ENCODE measurements around the gene LASP1.

Gene LASP1

DNA sequence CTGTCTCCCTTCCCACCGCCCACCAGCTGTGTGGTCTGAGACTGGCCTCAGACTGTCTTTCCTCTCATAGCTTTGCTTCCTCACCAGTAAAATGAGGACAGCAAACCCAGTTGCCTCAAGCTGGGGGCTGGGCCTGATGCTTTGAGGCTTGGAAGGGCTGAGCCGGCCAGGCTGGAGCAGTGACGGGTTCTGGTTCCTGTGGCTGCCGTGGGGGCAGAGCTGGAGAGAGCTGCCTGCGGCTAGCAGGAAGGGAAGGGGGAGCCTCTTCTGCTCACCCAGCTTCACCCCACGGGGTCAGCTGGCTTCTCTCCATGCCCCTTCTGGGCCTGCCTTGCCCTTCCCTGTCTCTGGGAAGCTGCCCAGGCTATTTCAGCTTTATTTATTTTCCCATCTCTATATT, 23.7 kb downstream of the LASP1 start:
- Histone ChIP-seq H3K4me1 (ENCODE audit: insufficient read depth, low read length) (peaks cover 35% of the 10 kb centered on the region), H3K4me3 (ENCODE audit: low read depth in 1 of 2, low read length in 2 of 2) (no peak overlapping the region), H3K36me3 (ENCODE audit: insufficient read depth, low read length) (peaks cover 87% of the 10 kb centered on the region), H4K20me1 (ENCODE audit: insufficient read depth, low read length) (peaks cover 16% of the 10 kb centered on the region), H3K9ac (ENCODE audit: low read depth, low read length) (no peak overlapping the region), H3K27ac (ENCODE audit: low read length) (no peak overlapping the region), H3K4me2 (ENCODE audit: insufficient read depth, low read length) (no peak overlapping the region), H3K79me2 (ENCODE audit: insufficient read depth, low read length) (peaks cover 13% of the 10 kb centered on the region), H3K9me3 (ENCODE audit: insufficient read depth, low read length, severe bottlenecking) (no peaks in the 10 kb centered on the region), H2AFZ (ENCODE audit: low read depth, low read length) (no peak overlapping the region), H3K27me3 (ENCODE audit: insufficient read depth, low read length, poor library complexity) (no peaks in the 10 kb centered on the region)
- ATAC-seq (ENCODE audit: insufficient read depth, low read depth) = no peak
- DNase-seq = no peak
- TF ChIP-seq EZH2 (IDR thresholded peaks at IDR 0.05; ENCODE audit: borderline replicate concordance, low read depth, low read length, severe bottlenecking) = no peak
- TF ChIP-seq, protein P1, sequence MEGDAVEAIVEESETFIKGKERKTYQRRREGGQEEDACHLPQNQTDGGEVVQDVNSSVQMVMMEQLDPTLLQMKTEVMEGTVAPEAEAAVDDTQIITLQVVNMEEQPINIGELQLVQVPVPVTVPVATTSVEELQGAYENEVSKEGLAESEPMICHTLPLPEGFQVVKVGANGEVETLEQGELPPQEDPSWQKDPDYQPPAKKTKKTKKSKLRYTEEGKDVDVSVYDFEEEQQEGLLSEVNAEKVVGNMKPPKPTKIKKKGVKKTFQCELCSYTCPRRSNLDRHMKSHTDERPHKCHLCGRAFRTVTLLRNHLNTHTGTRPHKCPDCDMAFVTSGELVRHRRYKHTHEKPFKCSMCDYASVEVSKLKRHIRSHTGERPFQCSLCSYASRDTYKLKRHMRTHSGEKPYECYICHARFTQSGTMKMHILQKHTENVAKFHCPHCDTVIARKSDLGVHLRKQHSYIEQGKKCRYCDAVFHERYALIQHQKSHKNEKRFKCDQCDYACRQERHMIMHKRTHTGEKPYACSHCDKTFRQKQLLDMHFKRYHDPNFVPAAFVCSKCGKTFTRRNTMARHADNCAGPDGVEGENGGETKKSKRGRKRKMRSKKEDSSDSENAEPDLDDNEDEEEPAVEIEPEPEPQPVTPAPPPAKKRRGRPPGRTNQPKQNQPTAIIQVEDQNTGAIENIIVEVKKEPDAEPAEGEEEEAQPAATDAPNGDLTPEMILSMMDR (IDR thresholded peaks at IDR 0.05; ENCODE audit: borderline replicate concordance, extremely low read depth, low read length, poor library complexity, severe bottlenecking) = no peak

DNA sequence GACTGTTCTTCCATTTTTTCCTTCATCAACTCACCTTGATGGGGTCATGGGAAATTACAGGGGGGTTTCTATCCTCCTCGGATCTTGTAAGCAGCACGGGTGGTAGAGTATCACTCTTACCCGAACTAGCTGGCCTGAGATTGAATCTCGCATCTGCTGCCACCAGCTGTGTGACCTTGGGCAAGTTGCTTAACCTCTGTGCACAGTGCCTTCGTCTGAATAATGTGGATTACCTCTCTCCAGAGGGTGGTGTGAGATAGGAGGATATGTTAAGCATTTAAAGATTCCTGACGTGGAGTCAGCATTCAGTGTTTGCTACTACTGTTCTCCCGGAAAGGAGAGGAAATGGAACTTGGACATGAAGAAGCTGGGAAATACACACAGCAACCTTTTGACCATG, 24.4 kb downstream of the LASP1 start:
- Histone ChIP-seq H3K27me3 (ENCODE audit: insufficient read depth, low read length, poor library complexity) (no peaks in the 10 kb centered on the region), H2AFZ (ENCODE audit: low read depth, low read length) (no peak overlapping the region), H3K36me3 (ENCODE audit: insufficient read depth, low read length) (peaks cover 90% of the 10 kb centered on the region), H3K4me3 (ENCODE audit: low read depth in 1 of 2, low read length in 2 of 2) (no peak overlapping the region), H3K4me1 (ENCODE audit: insufficient read depth, low read length) (peaks cover 42% of the 10 kb centered on the region), H3K9me3 (ENCODE audit: insufficient read depth, low read length, severe bottlenecking) (no peaks in the 10 kb centered on the region), H3K27ac (ENCODE audit: low read length) (no peak overlapping the region), H4K20me1 (ENCODE audit: insufficient read depth, low read length) (peaks cover 14% of the 10 kb centered on the region), H3K79me2 (ENCODE audit: insufficient read depth, low read length) (peaks cover 9% of the 10 kb centered on the region), H3K4me2 (ENCODE audit: insufficient read depth, low read length) (no peak overlapping the region), H3K9ac (ENCODE audit: low read depth, low read length) (no peak overlapping the region)
- TF ChIP-seq, protein P1 (IDR thresholded peaks at IDR 0.05; ENCODE audit: borderline replicate concordance, extremely low read depth, low read length, poor library complexity, severe bottlenecking) = no peak
- TF ChIP-seq EZH2 (IDR thresholded peaks at IDR 0.05; ENCODE audit: borderline replicate concordance, low read depth, low read length, severe bottlenecking) = no peak
- no peak for DNase-seq
- no peak for ATAC-seq (ENCODE audit: insufficient read depth, low read depth)

DNA sequence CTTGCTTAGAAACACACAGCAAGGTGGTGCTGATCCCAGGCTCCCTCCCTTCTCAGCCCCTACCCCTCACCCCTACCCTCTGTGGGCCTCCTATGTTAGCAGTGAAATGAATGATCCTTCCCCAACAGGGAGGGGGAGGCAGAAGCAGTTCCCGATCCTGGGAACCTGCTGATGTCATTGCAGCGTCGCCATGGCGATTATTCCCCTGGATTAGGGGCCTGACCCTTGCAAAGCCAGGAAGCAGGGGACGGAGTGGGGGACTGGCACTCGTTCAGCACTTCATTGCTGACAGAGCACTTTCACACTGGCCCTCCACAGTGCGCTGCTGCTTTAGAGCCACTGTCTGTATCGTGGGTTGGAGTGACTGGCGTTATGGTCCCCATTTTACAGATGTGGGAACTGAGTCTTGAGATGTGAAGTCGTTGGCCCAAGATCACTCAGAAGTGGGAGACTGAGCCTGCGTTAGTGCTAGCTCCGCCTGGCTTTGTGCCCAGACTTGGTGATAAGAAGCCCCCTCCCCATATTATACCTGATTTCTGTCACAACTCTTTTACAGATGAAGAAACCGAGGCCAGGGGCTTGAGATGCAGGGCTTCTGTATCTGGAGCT, 26.6 kb downstream of the LASP1 start:
- ATAC-seq (ENCODE audit: insufficient read depth, low read depth) = no peak
- Histone ChIP-seq H3K4me3 (ENCODE audit: low read depth in 1 of 2, low read length in 2 of 2) (no peak overlapping the region), H3K9me3 (ENCODE audit: insufficient read depth, low read length, severe bottlenecking) (no peaks in the 10 kb centered on the region), H3K27ac (ENCODE audit: low read length) (peak overlapping the region; percentile 95), H3K36me3 (ENCODE audit: insufficient read depth, low read length) (peaks cover 84% of the 10 kb centered on the region), H2AFZ (ENCODE audit: low read depth, low read length) (no peak overlapping the region), H3K27me3 (ENCODE audit: insufficient read depth, low read length, poor library complexity) (no peaks in the 10 kb centered on the region), H3K9ac (ENCODE audit: low read depth, low read length) (peak overlapping the region; percentile 49), H3K79me2 (ENCODE audit: insufficient read depth, low read length) (peaks cover 12% of the 10 kb centered on the region), H3K4me1 (ENCODE audit: insufficient read depth, low read length) (peaks cover 48% of the 10 kb centered on the region), H3K4me2 (ENCODE audit: insufficient read depth, low read length) (peak overlapping the region; percentile 56; the same call in 1 of the 2 replicates), H4K20me1 (ENCODE audit: insufficient read depth, low read length) (peaks cover 7% of the 10 kb centered on the region; the same call in 1 of the 2 replicates)
- TF ChIP-seq, protein P1 (IDR thresholded peaks at IDR 0.05; ENCODE audit: borderline replicate concordance, extremely low read depth, low read length, poor library complexity, severe bottlenecking) = no peak
- no peak for TF ChIP-seq EZH2 (IDR thresholded peaks at IDR 0.05; ENCODE audit: borderline replicate concordance, low read depth, low read length, severe bottlenecking)
- DNase-seq = no peak

Measured in DND-41 (cell line).